Posterior cingulate gyrus (tissue), 11 donors: ENCODE measurements around the gene TIGD7.
"Not testable (repeated sequence)": the region's sequence is repeated elsewhere in the genome, so short reads cannot be mapped to it uniquely, and the experiment has no call there.

ENCODE experiments used
- DNase-seq, 10 donors: peaks; one replicate each; pipeline versions ENCODE4 v3.0.0 to v3.0.0-alpha.2; 2020 to 2021; ENCODE audit warnings: mixed read lengths in 3 of 10
- intact Hi-C: fragments of 100-400 bp; cut with DNase I; formaldehyde crosslinking; loops from one replicate; pipeline ENCODE4 v1.15.1; 2023

The TIGD7 gene

DNA sequence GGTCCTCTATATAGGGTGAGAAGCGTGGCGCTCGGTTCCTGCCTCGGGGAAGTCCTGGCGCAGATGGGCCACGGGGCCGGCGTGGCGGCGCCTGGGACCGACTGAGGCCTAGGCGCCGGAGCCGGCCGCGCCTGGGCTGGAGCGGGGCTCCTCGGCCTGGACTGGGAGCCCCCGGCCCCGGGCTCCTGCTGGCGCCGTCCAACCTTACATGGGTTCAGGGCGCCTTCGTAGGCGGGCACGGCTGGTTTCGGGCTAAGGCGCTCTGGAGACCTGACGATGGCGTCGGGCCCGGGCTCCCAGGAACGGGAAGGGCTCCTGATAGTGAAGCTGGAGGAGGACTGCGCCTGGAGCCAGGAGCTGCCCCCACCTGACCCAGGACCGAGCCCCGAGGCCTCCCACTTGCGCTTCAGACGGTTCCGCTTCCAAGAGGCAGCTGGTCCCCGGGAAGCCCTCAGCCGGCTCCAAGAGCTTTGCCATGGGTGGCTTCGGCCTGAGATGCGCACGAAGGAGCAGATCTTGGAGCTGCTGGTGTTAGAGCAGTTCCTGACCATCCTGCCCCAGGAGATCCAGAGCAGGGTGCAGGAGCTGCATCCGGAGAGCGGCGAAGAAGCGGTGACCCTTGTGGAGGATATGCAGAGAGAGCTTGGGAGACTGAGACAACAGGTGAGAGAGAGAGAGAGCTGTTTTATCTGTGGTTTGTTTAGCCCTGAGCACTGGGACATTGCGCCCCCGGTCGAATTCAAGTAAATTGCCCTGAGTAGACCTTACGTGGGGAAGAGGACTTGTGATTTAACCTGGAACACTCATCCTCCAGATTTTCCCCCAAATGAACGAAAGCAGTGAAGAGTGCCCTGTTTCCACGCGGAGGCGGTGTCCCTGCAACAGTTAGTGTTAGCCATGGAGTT is 21.4 kb downstream of the TIGD7 start:
- peak in 2 of 10 donors; percentile 22 to 87 for DNase-seq
- intact Hi-C loops, result loop anchor here (1.0 to 5.0 kb wide), 4 partner anchors 19 to 174 kb away; partner anchors contain the start of genes TIGD7, ZNF174, ZNF75A and ZSCAN32

GRCh38 chr16:3282730-3283542 is 22.3 kb downstream of the TIGD7 start, which contains the start of gene ZNF263:
Gene ZNF263 (plus strand): TSS chr16:3283491. CDS start chr16:3283819, 328 bp downstream.
- intact Hi-C loops, result loop anchor here (1.0 to 5.0 kb wide), 5 partner anchors 18 to 174 kb away; partner anchors contain the start of genes TIGD7, ZNF174, ZNF200 and ZNF75A
- DNase-seq, result peak; percentile 93 to 99 (median 96)

DNA sequence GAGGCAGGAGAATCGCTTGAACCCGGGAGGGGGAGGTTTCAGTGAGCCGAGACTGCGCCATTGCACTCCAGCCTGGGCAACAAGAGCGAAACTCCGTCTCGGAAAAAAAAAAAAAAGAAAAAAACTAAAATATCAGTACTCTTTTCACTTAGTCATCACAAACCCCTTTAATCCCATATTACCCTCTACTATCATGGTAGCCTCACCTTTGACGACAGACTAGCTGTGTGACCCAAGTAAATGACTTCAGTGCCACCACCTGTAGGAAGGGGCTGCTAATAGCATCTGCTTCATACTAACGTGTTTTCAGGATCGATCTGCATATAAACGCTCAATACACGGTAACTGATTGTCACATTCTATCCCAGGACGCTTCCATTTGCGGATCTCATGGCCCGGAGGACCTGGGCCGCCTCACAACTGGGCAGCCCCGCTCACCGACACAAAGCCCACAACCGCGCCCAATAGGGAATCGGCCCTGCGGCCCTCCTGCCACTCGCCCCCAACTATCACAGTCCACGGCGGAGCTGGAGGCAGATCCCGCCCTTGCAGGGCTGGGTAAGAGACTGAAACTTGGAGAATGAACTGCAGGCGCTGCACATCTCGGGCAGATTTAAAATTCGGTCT is 23.0 kb downstream of the TIGD7 start:
- DNase-seq, result peak in 1 of 10 donors; percentile 85
- intact Hi-C loops, result loop anchor here (1.0 to 5.0 kb wide), 4 partner anchors 17 to 175 kb away; partner anchors contain the start of genes ZNF174, ZNF200 and ZSCAN32

- intact Hi-C loops, result loop anchor here (5.0 kb wide), 1 partner anchor 176 kb away; no protein-coding TSS in a partner anchor
- DNase-seq, result no peak
Measured at GRCh38 chr16:3281222-3281820, 23.9 kb downstream of the TIGD7 start.

- no peak for DNase-seq
- intact Hi-C loops, result no loop called here
Measured at GRCh38 chr16:3276679-3277078, 28.6 kb downstream of the TIGD7 start.

DNA sequence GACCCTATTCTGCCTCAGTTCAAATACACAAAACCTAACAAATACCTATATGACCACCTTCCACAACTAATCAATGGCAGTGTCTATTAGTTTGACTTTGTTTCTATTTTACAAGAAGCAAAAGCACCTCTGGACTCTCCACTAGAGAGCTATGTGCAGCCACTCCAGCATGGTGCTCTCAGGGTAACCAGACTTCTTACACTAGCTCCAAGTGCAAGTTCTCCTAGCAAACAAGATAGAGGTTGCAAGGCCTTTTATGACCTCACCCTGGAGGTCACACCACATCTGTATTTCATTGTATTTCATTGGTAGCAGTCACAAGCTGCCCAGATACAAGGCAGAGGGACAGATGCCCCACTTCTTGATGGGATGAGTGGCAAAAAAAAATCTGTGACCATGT is 30.3 kb downstream of the TIGD7 start:
- intact Hi-C loops, result no loop called here

DNA sequence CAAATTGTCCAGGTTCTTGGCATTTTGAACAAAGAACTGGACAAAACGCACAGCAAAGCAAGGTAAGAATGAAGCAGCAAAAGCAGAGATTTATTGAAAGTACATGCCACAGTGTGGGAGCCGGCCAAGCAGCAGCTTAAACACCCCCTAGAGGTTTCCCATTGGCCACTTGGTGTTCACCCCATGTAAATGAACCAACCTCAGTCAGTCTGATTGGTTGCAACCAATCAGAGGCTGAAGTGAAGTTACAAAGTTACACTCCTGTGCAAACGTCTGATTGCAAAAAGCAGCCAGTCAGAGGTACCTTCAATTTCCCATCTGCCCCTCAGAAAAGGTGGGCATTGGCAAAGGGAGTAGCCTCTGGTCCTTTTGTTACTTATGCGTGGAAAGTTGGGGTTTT is 30.7 kb downstream of the TIGD7 start:
- intact Hi-C loops, result no loop called here
- DNase-seq, result no peak

More for the DNA sequence above, 30.3 kb downstream of the TIGD7 start:
- no peak for DNase-seq

GRCh38 chr16:3271281-3271680 is 33.9 kb downstream of the TIGD7 start:
- DNase-seq, intact Hi-C loops: not testable (repeated sequence)

DNA sequence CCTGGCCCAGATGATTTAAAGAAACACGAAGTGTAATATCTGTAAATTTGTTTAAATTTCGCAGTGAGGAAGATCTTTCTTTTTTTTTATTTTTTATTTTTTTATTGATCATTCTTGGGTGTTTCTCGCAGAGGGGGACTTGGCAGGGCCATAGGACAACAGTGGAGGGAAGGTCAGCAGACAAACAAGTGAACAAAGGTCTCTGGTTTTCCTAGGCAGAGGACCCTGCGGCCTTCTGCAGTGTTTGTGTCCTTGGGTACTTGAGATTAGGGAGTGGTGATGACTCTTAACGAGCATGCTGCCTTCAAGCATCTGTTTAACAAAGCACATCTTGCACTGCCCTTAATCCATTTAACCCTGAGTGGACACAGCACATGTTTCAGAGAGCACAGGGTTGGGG is 34.5 kb downstream of the TIGD7 start:
- DNase-seq, intact Hi-C loops: not testable (repeated sequence)

GRCh38 chr16:3268294-3268693 is 36.9 kb downstream of the TIGD7 start:
- intact Hi-C loops, result no loop called here

DNA sequence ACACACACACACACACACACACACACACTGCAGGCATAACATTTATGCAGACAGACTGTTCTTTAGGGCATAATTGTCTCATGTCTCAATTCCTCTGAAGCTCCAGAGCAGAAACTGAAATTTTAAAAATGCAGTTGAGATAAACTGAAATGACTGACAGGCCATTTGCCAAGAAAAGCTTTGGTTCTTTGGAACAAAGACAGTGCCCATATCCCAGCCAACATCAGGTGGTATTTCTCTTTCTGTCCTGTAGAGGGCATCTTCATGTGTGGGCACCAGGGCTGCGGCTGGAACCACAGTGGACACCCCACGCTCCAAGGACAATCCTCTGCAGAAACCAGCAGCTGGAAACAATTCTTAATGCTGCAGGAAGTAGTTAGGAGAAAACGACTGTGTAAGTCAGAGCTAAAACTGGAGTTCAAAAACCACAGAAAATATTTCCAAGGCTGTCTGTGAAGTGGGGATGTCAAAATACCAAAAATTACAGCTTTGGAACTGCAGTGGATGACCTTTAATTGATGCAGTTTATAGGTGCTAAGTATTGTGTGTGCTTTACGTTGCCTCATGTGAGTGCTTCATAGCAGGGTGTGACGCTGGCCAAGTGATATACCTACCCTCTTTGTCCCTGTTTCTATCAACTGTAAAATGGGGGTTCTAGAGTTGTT is 38.2 kb downstream of the TIGD7 start:
- peak in 1 of 10 donors; percentile 22 for DNase-seq
- intact Hi-C loops, result no loop called here

More at GRCh38 chr16:3268294-3268693, 36.9 kb downstream of the TIGD7 start:
- DNase-seq, result no peak

DNA sequence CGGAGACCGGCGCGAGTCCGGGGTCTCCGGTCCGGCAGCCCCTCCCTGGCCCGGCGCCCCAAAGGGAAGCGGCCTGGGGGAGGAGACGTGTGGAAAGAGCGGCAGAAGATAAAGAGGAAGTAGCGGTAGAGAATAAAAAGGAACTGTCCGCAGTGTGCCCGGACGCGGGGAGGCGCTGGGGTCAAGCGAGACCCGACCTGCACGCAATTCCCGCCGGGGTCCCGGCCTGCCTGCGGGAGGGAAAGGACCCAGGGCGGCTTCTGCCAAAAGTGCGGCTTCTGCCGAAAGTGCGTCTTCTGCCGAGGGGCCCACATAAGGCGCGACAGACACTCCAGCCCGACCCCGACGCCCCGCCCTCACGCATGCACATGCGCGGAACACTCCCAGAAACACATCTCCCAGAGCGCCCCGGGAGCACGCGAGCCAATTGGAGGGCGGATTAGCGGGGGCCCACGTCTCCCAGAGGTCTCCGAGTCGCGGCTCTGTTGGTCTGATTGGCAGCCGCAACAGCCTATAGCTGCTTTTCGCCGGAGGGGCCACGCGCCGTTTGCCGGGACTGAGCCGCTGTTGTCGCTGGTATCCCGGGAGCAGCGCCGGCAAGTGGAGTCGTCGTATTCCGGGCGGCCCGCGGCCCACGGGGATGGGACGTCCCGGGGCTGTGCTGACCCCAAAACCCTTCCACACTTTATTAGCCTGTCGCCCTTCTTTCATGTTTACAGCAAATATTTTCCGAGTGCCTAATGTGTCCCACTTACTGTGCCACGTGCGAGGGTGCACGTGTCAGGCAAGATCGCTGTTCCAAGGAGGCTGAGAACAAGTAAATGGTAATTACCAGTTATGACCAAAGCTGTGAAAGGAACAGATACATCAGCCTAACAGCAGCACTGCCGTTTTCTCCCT is 40.8 kb downstream of the TIGD7 start:
- intact Hi-C loops, result loop anchor here (1.0 to 2.0 kb wide), 2 partner anchors 18 to 41 kb away; partner anchors contain the start of genes TIGD7, ZNF263 and ZNF75A

GRCh38 chr16:3262517-3262916 is 42.7 kb downstream of the TIGD7 start:
- intact Hi-C loops, result no loop called here
- no peak for DNase-seq

More for the DNA sequence above, 40.8 kb downstream of the TIGD7 start:
- peak; percentile 98 to 100 (median 99) for DNase-seq

DNA sequence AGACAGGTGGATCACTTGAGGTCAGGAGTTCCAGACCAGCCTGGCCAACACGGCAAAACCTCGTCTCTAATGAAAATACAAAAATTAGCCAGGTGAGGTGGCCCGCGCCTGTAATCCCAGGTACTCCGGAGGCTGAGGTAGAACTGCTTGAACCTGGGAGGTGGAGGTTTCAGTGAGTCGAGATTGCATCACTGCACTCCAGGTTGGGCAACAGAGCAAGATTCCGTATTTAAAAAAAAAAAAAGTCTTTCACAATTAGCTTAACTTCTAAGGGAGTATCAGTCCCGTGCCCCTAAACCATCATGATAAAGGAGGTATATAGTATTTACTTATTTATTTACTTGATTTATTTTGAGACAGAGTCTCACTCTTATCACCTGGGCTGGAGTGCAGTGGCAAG is 45.4 kb downstream of the TIGD7 start:
- DNase-seq, result no peak
- intact Hi-C loops, result no loop called here

GRCh38 chr16:3256866-3257465 is 48.3 kb downstream of the TIGD7 start:
- DNase-seq, result no peak
- intact Hi-C loops, result no loop called here

DNA sequence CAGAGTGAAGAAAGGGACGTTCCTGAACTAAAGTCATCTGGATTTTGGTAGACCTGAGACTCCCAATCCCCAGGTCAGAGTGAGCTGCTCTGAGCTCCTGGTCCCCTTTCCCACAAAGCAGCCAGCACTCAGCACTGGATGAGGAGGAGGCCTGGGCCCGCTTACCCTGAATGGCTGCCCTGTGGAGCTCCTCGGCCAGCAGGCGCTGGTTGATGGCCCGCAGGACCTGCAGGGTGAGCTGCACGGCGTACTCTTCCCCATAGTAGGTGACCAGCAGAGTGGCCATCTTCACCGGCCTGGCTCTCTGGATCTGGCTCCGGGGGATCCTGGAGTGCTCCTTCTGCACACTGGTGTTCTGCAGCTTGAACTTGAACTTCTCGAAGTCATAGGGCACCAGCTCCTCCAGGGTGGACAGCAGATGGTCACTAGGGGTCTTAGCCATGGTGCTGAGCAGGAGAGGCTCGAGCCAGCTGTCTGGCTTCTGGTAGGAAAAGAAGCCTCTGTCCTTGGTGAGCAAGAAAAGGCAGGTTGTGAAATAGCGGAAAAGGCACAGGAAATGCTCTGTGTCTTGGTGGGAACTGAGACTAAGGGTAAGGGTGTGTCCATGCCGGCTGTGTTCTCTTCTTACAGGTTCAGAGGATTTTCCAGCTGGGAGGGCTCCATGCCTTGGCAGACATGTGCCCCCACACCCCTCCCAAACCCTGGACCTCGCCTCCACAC is 48.9 kb downstream of the TIGD7 start, which contains the start of gene MEFV:
TSS of gene MEFV (minus strand) at position 488 of the 720 bp plus-strand sequence. CDS start at position 442, 46 bp downstream.
- DNase-seq, result no peak
- intact Hi-C loops, result no loop called here

- no peak for DNase-seq
- intact Hi-C loops, result no loop called here
Measured at GRCh38 chr16:3254309-3254708, 50.9 kb downstream of the TIGD7 start.
